NCI-H2196 treated with DMSO at 0.1 percent for 48 hours (cell line): ENCODE results near the gene NADK.
"Not testable (repeated sequence)": the region's sequence is repeated elsewhere in the genome, so short reads cannot be mapped to it uniquely, and the experiment has no call there.

Source experiments
- DNase-seq: peaks from one replicate; lab custom pipeline; 2025; ENCODE audit not compliant: unreplicated experiment; lab: John Stamatoyannopoulos, UW

NADK gene

GRCh38 chr1:1707241-1707640, 71.0 kb downstream of the NADK start:
- not testable (repeated sequence) for DNase-seq

- DNase-seq: not testable (repeated sequence)
These were observed 72.6 kb downstream of the NADK start for GRCh38 chr1:1705623-1706022.

- not testable (repeated sequence) for DNase-seq
These were observed 73.8 kb downstream of the NADK start for GRCh38 chr1:1704284-1704957.

- DNase-seq: no peak
These were observed 74.5 kb downstream of the NADK start for GRCh38 chr1:1703796-1704195.

- DNase-seq: not testable (repeated sequence)
These were observed 75.8 kb downstream of the NADK start for GRCh38 chr1:1702506-1702905.
